SK-N-MC (cell line): ENCODE data around the gene CROCC.
"Not testable (repeated sequence)": the region's sequence is repeated elsewhere in the genome, so short reads cannot be mapped to it uniquely, and the experiment has no call there.

Experiments
- EZH2 ChIP-seq: fragments of 200-600 bp; sonication (generic); IDR thresholded peaks from one replicate; pipeline ENCODE4 v1.6.1; 2017; ENCODE audit warnings: antibody characterized with exemption
- POLR2AphosphoS5 ChIP-seq: IDR thresholded peaks from 2 replicates; pipeline ENCODE4 v1.6.1; 2012; ENCODE audit warnings: mild to moderate bottlenecking, low read depth, low read length, borderline replicate concordance

- TF ChIP-seq EZH2, POLR2AphosphoS5: not testable (repeated sequence)
Measured at GRCh38 chr1:16897653-16898052, 24.1 kb upstream of the CROCC start.
